Muscle layer of colon (tissue), 2 donors: ENCODE data around the gene CCDC85C.
A peak's percentile ranks its signal among the peaks of the same experiment; 100 is the strongest.

Experiments
- H3K27ac ChIP-seq: one replicate; pipeline ENCODE4 v1.7.0; 2013; ENCODE audit warnings: low read depth, mild to moderate bottlenecking, low read length, moderate library complexity
- H3K27me3 ChIP-seq, 2 donors: one replicate each; pipeline ENCODE4 v1.7.0; 2013; ENCODE audit warnings: low read length in 2 of 2, mild to moderate bottlenecking in 2 of 2; ENCODE audit not compliant: insufficient read depth in 2 of 2, control insufficient read depth in 1 of 2
- H3K36me3 ChIP-seq: one replicate; pipeline ENCODE4 v1.7.0; 2013; ENCODE audit warnings: mild to moderate bottlenecking, low read length; ENCODE audit not compliant: insufficient read depth
- H3K4me1 ChIP-seq: one replicate; pipeline ENCODE4 v1.7.0; 2013; ENCODE audit warnings: mild to moderate bottlenecking, low read length; ENCODE audit not compliant: insufficient read depth
- H3K4me3 ChIP-seq, 2 donors: one replicate each; pipeline ENCODE4 v1.7.0; 2013; ENCODE audit warnings: low read length in 2 of 2, low read depth in 1 of 2, mild to moderate bottlenecking in 1 of 2, moderate library complexity in 1 of 2
- H3K9ac ChIP-seq: one replicate; pipeline ENCODE4 v1.7.0; 2013; ENCODE audit warnings: low read length
- H3K9me3 ChIP-seq: one replicate; pipeline ENCODE4 v1.7.0; 2013; ENCODE audit warnings: mild to moderate bottlenecking, low read length
- donor health status: abdominal sarcoma.
- donor health status: Adenocarcinoma of cecum.

The CCDC85C gene

DNA sequence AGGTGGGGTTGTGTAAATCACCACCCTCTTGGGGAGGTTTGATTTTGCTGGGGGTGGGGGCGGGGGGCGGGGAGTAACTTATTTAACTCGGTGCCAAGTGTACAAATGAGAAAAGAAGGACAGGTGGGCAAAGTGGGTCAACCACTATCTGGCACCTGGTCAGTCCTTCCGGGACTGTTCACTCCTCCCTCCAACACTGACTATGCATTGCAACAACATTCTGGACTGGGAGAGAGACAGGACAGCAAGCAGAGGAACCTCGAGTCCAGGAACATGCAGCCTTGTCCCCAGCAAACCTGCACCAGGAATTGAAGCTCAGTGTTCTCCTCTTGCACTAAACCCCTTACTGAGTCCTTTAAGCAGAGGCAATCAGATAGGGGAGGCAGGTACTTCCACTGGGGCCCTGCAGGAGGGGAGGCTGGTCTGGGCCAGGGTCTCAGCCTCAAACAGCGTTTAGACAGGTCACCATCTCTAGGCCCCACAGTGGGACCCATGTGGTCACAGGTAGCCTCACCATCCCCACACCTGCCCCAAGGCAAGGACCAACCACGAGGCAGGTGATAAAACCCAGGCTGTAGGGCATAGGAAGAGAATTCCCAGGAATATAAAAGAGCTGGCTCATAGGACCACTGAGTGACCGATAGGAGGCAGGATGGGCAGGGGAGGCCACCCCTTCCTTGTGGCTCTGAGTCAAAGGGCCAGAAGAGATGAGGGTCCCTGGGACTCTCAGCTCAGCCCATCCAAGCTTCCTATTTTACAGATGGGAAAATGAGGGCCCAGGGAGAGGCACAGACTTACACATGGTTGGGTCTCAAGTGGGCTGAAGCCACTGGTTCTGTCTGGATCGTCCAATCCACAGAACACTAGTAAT lies 9.8 kb downstream of the CCDC85C start:
- Histone ChIP-seq H3K27me3 (no peaks in the 10 kb centered on the region), H3K4me1 (peaks cover 93% of the 10 kb centered on the region), H3K36me3 (no peaks in the 10 kb centered on the region), H3K4me3 (no peak overlapping the region), H3K27ac (no peak overlapping the region), H3K9me3 (no peaks in the 10 kb centered on the region), H3K9ac (no peak overlapping the region)

DNA sequence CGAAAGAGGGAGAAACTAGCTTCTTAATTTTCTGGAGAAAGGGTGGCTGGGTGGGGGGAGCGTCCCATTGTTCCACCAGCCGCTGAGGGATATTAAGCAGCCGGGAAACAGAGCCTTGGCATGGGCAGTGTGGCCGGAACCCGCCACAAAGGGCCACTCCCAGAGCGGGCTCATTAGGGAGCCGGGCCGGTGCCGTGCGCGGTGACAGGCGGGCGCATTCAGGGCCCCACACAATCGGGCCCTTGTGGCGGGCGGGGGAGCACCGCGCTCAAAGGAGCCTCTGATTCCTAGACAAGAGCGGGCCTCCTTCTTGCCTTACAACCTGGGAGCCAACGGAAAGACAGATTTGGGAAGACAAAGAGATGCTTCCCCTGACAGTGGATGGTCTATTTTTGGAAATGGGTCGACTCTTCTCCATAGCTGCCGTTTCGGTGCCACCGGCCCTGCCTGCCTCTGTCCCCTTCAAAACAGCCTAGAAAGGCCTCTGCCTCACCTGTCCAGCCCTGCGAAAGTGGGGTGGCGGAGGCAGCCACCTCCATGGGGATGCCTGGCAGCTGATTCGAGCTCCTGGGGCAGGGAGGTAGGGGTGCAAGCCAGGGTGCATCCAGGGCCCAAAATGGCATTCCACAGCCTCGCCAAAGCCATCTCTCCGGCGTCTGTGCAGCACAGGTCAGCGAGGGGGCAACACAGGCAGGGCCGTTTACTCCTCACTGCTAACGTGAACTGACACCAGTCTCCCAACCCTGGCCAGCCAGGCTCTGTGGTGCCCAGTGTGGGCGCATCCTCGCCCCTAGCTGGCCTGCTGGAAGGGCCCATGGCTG lies 10.9 kb downstream of the CCDC85C start:
- H3K27ac ChIP-seq = no peak overlapping the region
- peaks cover 93% of the 10 kb centered on the region for H3K4me1 ChIP-seq
- H3K36me3 ChIP-seq = no peaks in the 10 kb centered on the region
- H3K9me3 ChIP-seq = no peaks in the 10 kb centered on the region
- H3K4me3 ChIP-seq = no peak overlapping the region
- H3K9ac ChIP-seq = no peak overlapping the region
- no peaks in the 10 kb centered on the region for H3K27me3 ChIP-seq

GRCh38 chr14:99592394-99592793 lies 11.6 kb downstream of the CCDC85C start:
- no peaks in the 10 kb centered on the region for H3K27me3 ChIP-seq
- peaks cover 93% of the 10 kb centered on the region for H3K4me1 ChIP-seq
- no peak overlapping the region for H3K4me3 ChIP-seq
- H3K9me3 ChIP-seq = no peaks in the 10 kb centered on the region
- no peaks in the 10 kb centered on the region for H3K36me3 ChIP-seq
- no peak overlapping the region for H3K9ac ChIP-seq
- no peak overlapping the region for H3K27ac ChIP-seq

- no peak overlapping the region for H3K9ac ChIP-seq
- H3K36me3 ChIP-seq = no peaks in the 10 kb centered on the region
- H3K4me3 ChIP-seq = peak overlapping the region in 1 of 2 donors; percentile 8
- peaks cover 93% of the 10 kb centered on the region for H3K4me1 ChIP-seq
- peak overlapping the region; percentile 8 for H3K27ac ChIP-seq
- H3K27me3 ChIP-seq = no peaks in the 10 kb centered on the region
- H3K9me3 ChIP-seq = no peaks in the 10 kb centered on the region
These were observed 13.1 kb downstream of the CCDC85C start for GRCh38 chr14:99590746-99591555.

DNA sequence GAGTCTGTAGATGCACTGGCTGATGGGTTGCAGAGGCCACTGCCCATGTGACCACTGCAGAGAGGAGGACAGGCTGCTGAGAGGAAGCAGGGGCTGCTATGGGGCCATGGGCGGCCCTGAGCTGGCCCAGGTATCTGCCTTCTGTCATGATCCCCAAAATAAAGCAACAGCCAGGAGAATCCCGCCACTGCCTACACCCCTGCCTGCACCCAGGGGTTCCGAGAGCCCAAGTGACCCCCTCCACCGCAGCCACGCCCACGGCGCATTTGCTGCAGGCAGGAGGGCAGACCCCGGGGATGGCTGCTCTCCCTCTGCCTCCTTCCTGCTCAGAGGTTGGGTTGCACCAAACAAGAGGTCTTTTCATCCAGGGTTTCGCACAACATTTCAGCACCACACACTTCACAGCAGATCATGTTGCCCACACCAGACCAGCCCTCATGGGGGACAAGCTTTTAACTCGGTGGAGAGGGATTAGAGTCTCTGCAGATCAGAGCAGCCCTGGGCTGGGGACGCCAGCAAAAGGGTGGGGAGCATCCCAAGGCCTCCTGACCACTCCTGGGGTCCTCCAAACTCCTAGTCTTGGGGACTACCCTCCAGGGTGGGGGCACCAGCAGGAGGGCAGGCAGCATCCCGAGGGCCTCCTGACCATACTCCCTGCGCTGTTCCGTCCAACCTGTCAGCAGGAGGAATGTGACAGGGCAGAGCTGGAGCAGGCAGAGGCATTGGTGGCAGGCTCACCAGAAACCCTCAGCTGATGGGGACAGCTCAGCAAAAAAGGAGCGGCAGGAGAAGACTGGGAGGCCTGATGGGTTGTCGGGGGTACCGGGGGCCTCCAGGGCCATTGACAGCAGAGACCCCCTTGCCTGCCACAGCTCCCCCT lies 14.1 kb downstream of the CCDC85C start:
- Histone ChIP-seq H3K9ac (no peak overlapping the region), H3K4me1 (peaks cover 89% of the 10 kb centered on the region), H3K4me3 (peak overlapping the region in 1 of 2 donors; percentile 35), H3K9me3 (no peaks in the 10 kb centered on the region), H3K27ac (no peak overlapping the region), H3K27me3 (no peaks in the 10 kb centered on the region), H3K36me3 (no peaks in the 10 kb centered on the region)

- H3K36me3 ChIP-seq = no peaks in the 10 kb centered on the region
- H3K9me3 ChIP-seq = no peaks in the 10 kb centered on the region
- no peaks in the 10 kb centered on the region for H3K27me3 ChIP-seq
- peaks cover 80% of the 10 kb centered on the region for H3K4me1 ChIP-seq
- peak overlapping the region; percentile 11 for H3K9ac ChIP-seq
- peak overlapping the region in 1 of 2 donors; percentile 35 for H3K4me3 ChIP-seq
- peak overlapping the region; percentile 9 for H3K27ac ChIP-seq
These were observed 15.0 kb downstream of the CCDC85C start for GRCh38 chr14:99589031-99589441.

DNA sequence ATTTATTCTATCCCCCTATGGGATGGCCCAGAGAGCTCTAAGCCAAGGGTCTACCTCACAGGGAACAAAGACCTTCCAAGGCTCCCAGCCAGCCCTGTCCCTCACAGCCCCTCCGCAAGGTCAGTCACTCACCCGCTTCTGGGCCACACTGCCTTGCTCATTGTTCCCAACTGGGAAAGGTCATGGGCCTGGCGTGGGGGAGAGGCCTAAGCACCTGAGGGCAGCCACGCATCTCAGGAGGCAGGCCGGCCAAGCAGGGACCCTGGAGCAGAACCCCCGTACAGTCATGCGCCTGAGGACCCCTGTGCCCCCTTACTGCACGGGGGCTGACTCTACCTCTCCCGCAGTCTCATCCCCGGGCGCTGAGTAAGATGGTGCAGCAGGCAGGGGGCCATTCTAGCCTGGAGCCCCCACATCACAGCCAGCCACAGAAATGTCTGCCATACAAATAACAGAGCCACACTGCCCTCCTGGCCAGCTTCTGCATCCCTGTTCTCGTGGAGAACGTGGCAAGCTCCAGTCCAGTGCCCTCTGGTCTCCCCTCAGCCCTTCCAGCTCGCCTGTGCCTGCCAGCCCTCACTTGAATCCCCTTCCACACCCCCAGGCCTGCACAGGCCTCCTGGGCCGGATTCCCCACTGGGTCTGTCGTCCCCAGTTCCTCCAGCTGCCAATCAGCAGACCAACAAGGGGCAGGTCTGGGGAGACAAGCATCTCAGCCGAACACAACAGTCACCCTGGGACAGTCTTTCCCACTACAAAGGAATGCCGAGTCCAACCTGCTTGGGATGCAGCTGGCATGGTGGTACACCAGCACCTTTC lies 16.3 kb downstream of the CCDC85C start:
- Histone ChIP-seq H3K27me3 (no peaks in the 10 kb centered on the region), H3K4me3 (no peak overlapping the region), H3K27ac (no peak overlapping the region), H3K9ac (no peak overlapping the region), H3K4me1 (peaks cover 72% of the 10 kb centered on the region), H3K36me3 (no peaks in the 10 kb centered on the region), H3K9me3 (no peaks in the 10 kb centered on the region)

GRCh38 chr14:99586761-99587459 lies 17.1 kb downstream of the CCDC85C start:
- Histone ChIP-seq H3K36me3 (no peaks in the 10 kb centered on the region), H3K27me3 (no peaks in the 10 kb centered on the region), H3K4me1 (peaks cover 67% of the 10 kb centered on the region), H3K9ac (no peak overlapping the region), H3K4me3 (no peak overlapping the region), H3K9me3 (no peaks in the 10 kb centered on the region), H3K27ac (no peak overlapping the region)

- Histone ChIP-seq H3K9ac (no peak overlapping the region), H3K9me3 (no peaks in the 10 kb centered on the region), H3K27me3 (no peaks in the 10 kb centered on the region), H3K4me3 (no peak overlapping the region), H3K36me3 (no peaks in the 10 kb centered on the region), H3K27ac (peak overlapping the region; percentile 52), H3K4me1 (peaks cover 66% of the 10 kb centered on the region)
These were observed 17.8 kb downstream of the CCDC85C start for GRCh38 chr14:99586054-99586760.
